ENCODE results near the gene GET3.
"Not testable (repeated sequence)": the region's sequence is repeated elsewhere in the genome, so short reads cannot be mapped to it uniquely, and the experiment has no call there.

GET3 gene

GRCh38 chr19:12793290-12794195 lies 56.2 kb downstream of the GET3 start:
- Histone ChIP-seq H3K36me3 (ENCODE audit: insufficient read depth, low read length) (no peaks in the 10 kb centered on the region), H3K4me1 (ENCODE audit: control insufficient read depth, insufficient read depth, low read length, unreplicated experiment) (peaks cover 17% of the 10 kb centered on the region), H3K27ac (ENCODE audit: low read depth, low read length) (peak overlapping the region; percentile 100), H2AFZ (ENCODE audit: low read length, unreplicated experiment) (no peak overlapping the region), H3K4me3 (ENCODE audit: low read depth, low read length) (peak overlapping the region; percentile 93), H3K27me3 (ENCODE audit: insufficient read depth, low read length) (no peaks in the 10 kb centered on the region), H3K79me2 (ENCODE audit: control insufficient read depth, insufficient read depth, low read length, unreplicated experiment) (peaks cover 20% of the 10 kb centered on the region)

GRCh38 chr19:12794196-12794941 lies 57.1 kb downstream of the GET3 start:
- Histone ChIP-seq H3K27ac (ENCODE audit: low read depth, low read length) (peak overlapping the region; percentile 100), H3K36me3 (ENCODE audit: insufficient read depth, low read length) (no peaks in the 10 kb centered on the region), H3K27me3 (ENCODE audit: insufficient read depth, low read length) (no peaks in the 10 kb centered on the region), H3K4me3 (ENCODE audit: low read depth, low read length) (peak overlapping the region; percentile 93), H3K4me1 (ENCODE audit: control insufficient read depth, insufficient read depth, low read length, unreplicated experiment) (peaks cover 9% of the 10 kb centered on the region), H3K79me2 (ENCODE audit: control insufficient read depth, insufficient read depth, low read length, unreplicated experiment) (peaks cover 20% of the 10 kb centered on the region), H2AFZ (ENCODE audit: low read length, unreplicated experiment) (no peak overlapping the region)

GRCh38 chr19:12794971-12795381 lies 57.7 kb downstream of the GET3 start:
- Histone ChIP-seq H3K4me3 (ENCODE audit: low read depth, low read length) (no peak overlapping the region), H3K27ac (ENCODE audit: low read depth, low read length) (no peak overlapping the region), H3K36me3 (ENCODE audit: insufficient read depth, low read length) (no peaks in the 10 kb centered on the region), H2AFZ (ENCODE audit: low read length, unreplicated experiment) (no peak overlapping the region), H3K4me1 (ENCODE audit: control insufficient read depth, insufficient read depth, low read length, unreplicated experiment) (peaks cover 8% of the 10 kb centered on the region), H3K27me3 (ENCODE audit: insufficient read depth, low read length) (no peaks in the 10 kb centered on the region), H3K79me2 (ENCODE audit: control insufficient read depth, insufficient read depth, low read length, unreplicated experiment) (peaks cover 20% of the 10 kb centered on the region)

- Histone ChIP-seq H3K4me3 (ENCODE audit: low read depth, low read length) (no peak overlapping the region), H3K79me2 (ENCODE audit: control insufficient read depth, insufficient read depth, low read length, unreplicated experiment) (peaks cover 30% of the 10 kb centered on the region), H3K36me3 (ENCODE audit: insufficient read depth, low read length) (no peaks in the 10 kb centered on the region), H3K27ac (ENCODE audit: low read depth, low read length) (no peak overlapping the region), H3K4me1 (ENCODE audit: control insufficient read depth, insufficient read depth, low read length, unreplicated experiment) (peaks cover 5% of the 10 kb centered on the region), H2AFZ (ENCODE audit: low read length, unreplicated experiment) (no peak overlapping the region), H3K27me3 (ENCODE audit: insufficient read depth, low read length) (no peaks in the 10 kb centered on the region)
Observed at GRCh38 chr19:12796146-12797071, 59.1 kb downstream of the GET3 start.

DNA sequence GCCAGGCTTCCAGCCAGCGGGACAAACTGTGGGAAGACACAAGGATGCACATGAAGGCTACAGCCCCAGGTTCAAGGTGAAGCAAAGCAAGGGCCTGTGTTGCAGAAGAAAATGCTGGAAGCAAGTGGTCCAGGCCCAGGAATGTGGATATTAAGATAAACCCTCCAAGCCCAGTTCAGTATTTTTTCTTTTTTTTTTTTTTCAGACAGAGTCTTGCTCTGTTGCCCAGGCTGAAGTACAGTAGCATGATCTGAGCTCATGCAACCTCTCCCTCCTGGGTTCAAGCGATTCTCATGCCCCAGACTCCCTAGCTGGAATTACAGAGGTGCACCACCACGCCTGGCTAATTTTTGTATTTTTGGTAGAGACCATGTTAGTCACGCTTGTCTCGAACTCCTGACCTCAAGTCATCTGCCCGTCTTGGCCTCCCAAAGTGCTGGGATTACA lies 59.9 kb downstream of the GET3 start:
- H2AFZ ChIP-seq (ENCODE audit: low read length, unreplicated experiment): no peak overlapping the region
- H3K36me3 ChIP-seq (ENCODE audit: insufficient read depth, low read length): no peaks in the 10 kb centered on the region
- H3K4me3 ChIP-seq (ENCODE audit: low read depth, low read length): no peak overlapping the region
- no peaks in the 10 kb centered on the region for H3K27me3 ChIP-seq (ENCODE audit: insufficient read depth, low read length)
- peaks cover 25% of the 10 kb centered on the region for H3K79me2 ChIP-seq (ENCODE audit: control insufficient read depth, insufficient read depth, low read length, unreplicated experiment)
- H3K27ac ChIP-seq (ENCODE audit: low read depth, low read length): no peak overlapping the region
- H3K4me1 ChIP-seq (ENCODE audit: control insufficient read depth, insufficient read depth, low read length, unreplicated experiment): peaks cover 5% of the 10 kb centered on the region

- H3K27me3 ChIP-seq (ENCODE audit: insufficient read depth, low read length); H3K36me3 ChIP-seq (ENCODE audit: insufficient read depth, low read length); H3K27ac ChIP-seq (ENCODE audit: low read depth, low read length); H3K4me1 ChIP-seq (ENCODE audit: control insufficient read depth, insufficient read depth, low read length, unreplicated experiment); H2AFZ ChIP-seq (ENCODE audit: low read length, unreplicated experiment); H3K4me3 ChIP-seq (ENCODE audit: low read depth, low read length): not testable (repeated sequence)
- H3K79me2 ChIP-seq (ENCODE audit: control insufficient read depth, insufficient read depth, low read length, unreplicated experiment): peaks cover 20% of the 10 kb centered on the region
Observed at GRCh38 chr19:12797607-12798006, 60.3 kb downstream of the GET3 start.
